Neural cell (in vitro differentiated cells): ENCODE measurements around the gene RABGAP1L.

Source experiments
- MXI1 ChIP-seq: fragments of 450-650 bp; conservative IDR thresholded peaks from 2 replicates; pipeline ENCODE4 v1.6.1; 2014; ENCODE audit warnings: antibody characterized with exemption, mild to moderate bottlenecking; ENCODE audit not compliant: poor library complexity, severe bottlenecking
- POLR2AphosphoS5 ChIP-seq: IDR thresholded peaks from 2 replicates; pipeline ENCODE4 v1.6.1; 2012
- TF ChIP-seq, protein P1 (sequence below): fragments of 450-650 bp; IDR thresholded peaks from 2 replicates; pipeline ENCODE4 v1.5.1; 2014; ENCODE audit warnings: antibody characterized with exemption, mild to moderate bottlenecking, moderate library complexity; ENCODE audit not compliant: poor library complexity, severe bottlenecking

DNA sequence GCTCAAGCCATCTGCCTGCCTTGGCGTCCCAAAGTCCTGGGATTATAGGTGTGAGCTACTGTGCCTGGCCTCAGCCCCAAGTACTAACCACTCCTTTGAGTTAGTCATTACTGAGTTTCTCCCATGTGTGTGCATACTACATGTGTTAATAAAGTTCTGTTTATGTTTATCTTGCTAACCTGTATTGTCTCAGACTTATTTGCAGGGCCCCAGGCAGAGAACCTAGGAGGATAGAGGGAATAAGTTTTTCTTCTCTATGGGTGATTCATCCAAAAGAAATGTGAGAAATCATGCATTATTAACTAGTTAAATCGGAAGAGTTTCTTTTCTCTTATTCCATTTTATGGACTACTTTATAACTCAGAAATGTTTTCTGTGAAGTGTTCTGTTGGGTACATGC is 636.5 kb downstream of the RABGAP1L start:
- TF ChIP-seq, protein P1, sequence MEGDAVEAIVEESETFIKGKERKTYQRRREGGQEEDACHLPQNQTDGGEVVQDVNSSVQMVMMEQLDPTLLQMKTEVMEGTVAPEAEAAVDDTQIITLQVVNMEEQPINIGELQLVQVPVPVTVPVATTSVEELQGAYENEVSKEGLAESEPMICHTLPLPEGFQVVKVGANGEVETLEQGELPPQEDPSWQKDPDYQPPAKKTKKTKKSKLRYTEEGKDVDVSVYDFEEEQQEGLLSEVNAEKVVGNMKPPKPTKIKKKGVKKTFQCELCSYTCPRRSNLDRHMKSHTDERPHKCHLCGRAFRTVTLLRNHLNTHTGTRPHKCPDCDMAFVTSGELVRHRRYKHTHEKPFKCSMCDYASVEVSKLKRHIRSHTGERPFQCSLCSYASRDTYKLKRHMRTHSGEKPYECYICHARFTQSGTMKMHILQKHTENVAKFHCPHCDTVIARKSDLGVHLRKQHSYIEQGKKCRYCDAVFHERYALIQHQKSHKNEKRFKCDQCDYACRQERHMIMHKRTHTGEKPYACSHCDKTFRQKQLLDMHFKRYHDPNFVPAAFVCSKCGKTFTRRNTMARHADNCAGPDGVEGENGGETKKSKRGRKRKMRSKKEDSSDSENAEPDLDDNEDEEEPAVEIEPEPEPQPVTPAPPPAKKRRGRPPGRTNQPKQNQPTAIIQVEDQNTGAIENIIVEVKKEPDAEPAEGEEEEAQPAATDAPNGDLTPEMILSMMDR, result no peak
- TF ChIP-seq POLR2AphosphoS5, result no peak
- no peak for TF ChIP-seq MXI1
